MM.1S (cell line): ENCODE data around the gene IL18RAP.

Experiments used
- DNase-seq: peaks from one replicate; pipeline ENCODE4 v3.0.0-alpha.2; 2015
- H2AFZ ChIP-seq: fragments of 300-600 bp; sonication (generic); 2 replicates; pipeline ENCODE4 v1.6.0; 2016; ENCODE audit warnings: antibody characterized with exemption, low read length
- H3F3A ChIP-seq: fragments of 300-600 bp; sonication (generic); 2 replicates; pipeline ENCODE4 v1.6.1; 2016; ENCODE audit warnings: mild to moderate bottlenecking, antibody characterized with exemption, low read length, moderate library complexity, mixed read lengths; ENCODE audit not compliant: insufficient read depth
- H3K27ac ChIP-seq: fragments of 300-600 bp; sonication (generic); 2 replicates; pipeline ENCODE4 v1.5.1; 2016; ENCODE audit warnings: mild to moderate bottlenecking, low read length
- H3K27me3 ChIP-seq: fragments of 300-600 bp; sonication (generic); replicated peaks from 2 replicates; pipeline ENCODE4 v1.6.0; 2016; ENCODE audit warnings: low read length; ENCODE audit not compliant: insufficient read depth
- H3K36me3 ChIP-seq: fragments of 300-600 bp; sonication (generic); replicated peaks from 2 replicates; pipeline ENCODE4 v1.6.1; 2016; ENCODE audit warnings: mild to moderate bottlenecking, low read length, mixed read lengths; ENCODE audit not compliant: insufficient read depth
- H3K4me1 ChIP-seq: fragments of 300-600 bp; sonication (generic); 2 replicates; pipeline ENCODE4 v1.6.1; 2016; ENCODE audit warnings: low read length, mixed read lengths
- H3K4me2 ChIP-seq: fragments of 300-600 bp; sonication (generic); 2 replicates; pipeline ENCODE4 v1.6.0; 2016; ENCODE audit warnings: low read depth, low read length
- H3K4me3 ChIP-seq: fragments of 300-600 bp; sonication (generic); 2 replicates; pipeline ENCODE4 v1.5.1; 2016; ENCODE audit warnings: low read length, mixed read lengths
- H3K79me2 ChIP-seq: fragments of 300-600 bp; sonication (generic); 2 replicates; pipeline ENCODE4 v1.6.1; 2016; ENCODE audit warnings: mixed run types, low read length, mixed read lengths
- H3K9ac ChIP-seq: fragments of 300-600 bp; sonication (generic); 2 replicates; pipeline ENCODE4 v1.6.1; 2016; ENCODE audit warnings: low read length, mixed read lengths
- H3K9me2 ChIP-seq: fragments of 300-600 bp; sonication (generic); replicated peaks from 2 replicates; pipeline ENCODE4 v1.6.1; 2016; ENCODE audit warnings: mild to moderate bottlenecking, low read length, mixed read lengths; ENCODE audit not compliant: insufficient read depth
- H3K9me3 ChIP-seq: fragments of 300-600 bp; sonication (generic); replicated peaks from 2 replicates; pipeline ENCODE4 v1.6.1; 2016; ENCODE audit warnings: mild to moderate bottlenecking, low read length, mixed read lengths; ENCODE audit not compliant: insufficient read depth
- H4K20me1 ChIP-seq: fragments of 300-600 bp; sonication (generic); 2 replicates; pipeline ENCODE4 v1.6.1; 2016; ENCODE audit warnings: mild to moderate bottlenecking, low read length, moderate library complexity, mixed read lengths; ENCODE audit not compliant: insufficient read depth
- EZH2 ChIP-seq: fragments of 300-600 bp; sonication (generic); optimal IDR thresholded peaks from 2 replicates; pipeline ENCODE3; 2017; ENCODE audit warnings: low read depth, mild to moderate bottlenecking, antibody characterized with exemption, low read length, mixed read lengths
- EZH2phosphoT487 ChIP-seq: fragments of 300-600 bp; sonication (generic); IDR thresholded peaks from 2 replicates; pipeline ENCODE4 v1.6.1; 2018; ENCODE audit warnings: antibody characterized with exemption, low read length
- TF ChIP-seq, protein P1 (sequence below): fragments of 300-600 bp; sonication (generic); IDR thresholded peaks from 2 replicates; pipeline ENCODE4 v1.5.1; 2016; ENCODE audit warnings: antibody characterized with exemption, low read length, mixed read lengths

Gene IL18RAP

DNA sequence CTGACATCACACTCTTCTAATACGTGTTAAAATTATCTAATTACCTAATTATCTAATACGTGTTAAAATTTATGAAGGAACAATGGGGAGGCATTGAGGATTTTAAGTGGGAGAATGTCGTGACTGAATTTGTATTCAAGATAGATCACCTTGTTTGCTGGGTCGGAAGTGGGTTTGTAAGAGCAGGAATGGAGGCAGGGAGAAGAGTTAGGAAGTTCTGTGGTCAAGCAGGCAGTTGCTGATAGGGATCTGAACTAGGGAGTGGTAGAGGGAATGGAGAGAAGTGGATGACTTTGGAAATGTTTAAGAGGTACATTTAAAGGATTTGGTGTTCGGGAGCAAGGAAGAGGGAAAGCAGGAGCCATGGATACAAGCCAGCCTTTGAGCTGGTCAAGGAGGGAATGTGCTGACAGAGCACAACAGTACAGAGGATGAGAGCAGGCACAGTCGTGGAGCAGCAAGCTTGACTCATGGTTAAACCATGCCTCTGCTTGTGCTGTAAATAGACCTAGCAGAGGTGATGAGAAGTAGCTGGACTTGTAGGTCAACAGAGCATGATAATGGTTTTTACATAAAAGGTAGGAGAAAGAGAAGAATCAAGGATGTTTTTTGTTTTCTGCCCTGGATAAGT is 16.2 kb downstream of the IL18RAP start:
- H3K4me2 ChIP-seq, result no peak overlapping the region
- H3K4me1 ChIP-seq, result no peaks in the 10 kb centered on the region
- no peak overlapping the region for H3K4me3 ChIP-seq
- H3K9me3 ChIP-seq, result no peaks in the 10 kb centered on the region
- no peaks in the 10 kb centered on the region for H3K9me2 ChIP-seq
- H3K27me3 ChIP-seq, result no peaks in the 10 kb centered on the region
- no peak for DNase-seq
- no peaks in the 10 kb centered on the region for H3F3A ChIP-seq
- no peaks in the 10 kb centered on the region for H3K36me3 ChIP-seq
- H3K79me2 ChIP-seq, result no peaks in the 10 kb centered on the region
- TF ChIP-seq EZH2phosphoT487 (no peak), EZH2 (no peak)
- TF ChIP-seq, protein P1, sequence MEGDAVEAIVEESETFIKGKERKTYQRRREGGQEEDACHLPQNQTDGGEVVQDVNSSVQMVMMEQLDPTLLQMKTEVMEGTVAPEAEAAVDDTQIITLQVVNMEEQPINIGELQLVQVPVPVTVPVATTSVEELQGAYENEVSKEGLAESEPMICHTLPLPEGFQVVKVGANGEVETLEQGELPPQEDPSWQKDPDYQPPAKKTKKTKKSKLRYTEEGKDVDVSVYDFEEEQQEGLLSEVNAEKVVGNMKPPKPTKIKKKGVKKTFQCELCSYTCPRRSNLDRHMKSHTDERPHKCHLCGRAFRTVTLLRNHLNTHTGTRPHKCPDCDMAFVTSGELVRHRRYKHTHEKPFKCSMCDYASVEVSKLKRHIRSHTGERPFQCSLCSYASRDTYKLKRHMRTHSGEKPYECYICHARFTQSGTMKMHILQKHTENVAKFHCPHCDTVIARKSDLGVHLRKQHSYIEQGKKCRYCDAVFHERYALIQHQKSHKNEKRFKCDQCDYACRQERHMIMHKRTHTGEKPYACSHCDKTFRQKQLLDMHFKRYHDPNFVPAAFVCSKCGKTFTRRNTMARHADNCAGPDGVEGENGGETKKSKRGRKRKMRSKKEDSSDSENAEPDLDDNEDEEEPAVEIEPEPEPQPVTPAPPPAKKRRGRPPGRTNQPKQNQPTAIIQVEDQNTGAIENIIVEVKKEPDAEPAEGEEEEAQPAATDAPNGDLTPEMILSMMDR, result no peak
- H2AFZ ChIP-seq, result no peak overlapping the region
- H3K9ac ChIP-seq, result no peak overlapping the region
- no peaks in the 10 kb centered on the region for H4K20me1 ChIP-seq
- no peak overlapping the region for H3K27ac ChIP-seq

DNA sequence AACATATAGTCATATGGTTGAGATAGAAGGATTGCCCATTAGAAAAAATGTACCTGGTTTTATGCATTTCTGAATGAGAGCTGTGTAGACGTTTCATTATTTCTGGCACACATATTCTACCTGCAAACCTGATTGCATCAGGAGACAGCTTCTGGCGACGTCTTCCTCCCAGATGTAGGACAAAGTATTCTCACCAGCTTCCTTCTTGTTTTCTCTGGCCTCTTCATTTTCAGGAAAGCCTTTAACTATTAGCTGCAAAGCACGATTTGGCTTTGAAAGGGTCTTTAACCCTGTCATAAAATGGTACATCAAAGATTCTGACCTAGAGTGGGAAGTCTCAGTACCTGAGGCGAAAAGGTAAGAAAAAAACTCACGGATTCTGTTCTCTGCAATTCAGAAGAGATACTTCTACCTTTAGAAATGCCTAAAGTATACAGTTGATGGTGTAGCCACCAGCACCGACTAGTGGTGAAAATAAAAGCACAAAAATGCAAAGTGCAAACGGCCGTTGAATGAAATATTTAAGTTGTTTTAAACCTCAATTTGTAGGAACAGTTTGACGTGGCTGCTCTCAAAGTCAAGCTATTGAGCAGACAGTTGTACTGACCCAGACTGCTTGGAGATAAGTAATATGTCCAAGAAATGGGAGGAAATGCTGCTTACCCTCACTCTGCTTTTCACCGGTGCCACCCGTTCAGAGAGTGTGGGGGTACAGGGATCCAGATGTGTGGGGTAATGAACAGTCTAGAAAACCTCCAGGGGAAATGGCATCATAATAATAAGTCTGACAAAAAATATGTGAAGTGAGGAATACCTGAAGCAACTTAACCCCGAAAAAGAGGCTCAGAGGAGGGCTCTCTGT is 20.2 kb downstream of the IL18RAP start:
- H3K4me1 ChIP-seq, result no peaks in the 10 kb centered on the region
- DNase-seq, result peak; percentile 65
- no peak overlapping the region for H3K4me3 ChIP-seq
- H3K4me2 ChIP-seq, result no peak overlapping the region
- 0 out of 2 replicates have a peak overlapping the region, but pooled peaks have one; percentile 1 for H2AFZ ChIP-seq
- H3K27ac ChIP-seq, result no peak overlapping the region
- no peaks in the 10 kb centered on the region for H3K36me3 ChIP-seq
- H3K9ac ChIP-seq, result no peak overlapping the region
- H3K79me2 ChIP-seq, result no peaks in the 10 kb centered on the region
- no peaks in the 10 kb centered on the region for H3K27me3 ChIP-seq
- H4K20me1 ChIP-seq, result no peaks in the 10 kb centered on the region
- no peaks in the 10 kb centered on the region for H3F3A ChIP-seq
- no peaks in the 10 kb centered on the region for H3K9me2 ChIP-seq
- TF ChIP-seq, protein P1, result peak; percentile 69
- TF ChIP-seq EZH2phosphoT487, result no peak
- H3K9me3 ChIP-seq, result no peaks in the 10 kb centered on the region

- Histone ChIP-seq H3K4me2 (no peak overlapping the region), H3K36me3 (no peaks in the 10 kb centered on the region), H3F3A (no peaks in the 10 kb centered on the region), H3K9me3 (no peaks in the 10 kb centered on the region), H3K4me1 (no peaks in the 10 kb centered on the region), H2AFZ (no peak overlapping the region), H3K9ac (no peak overlapping the region), H3K79me2 (no peaks in the 10 kb centered on the region), H3K9me2 (no peaks in the 10 kb centered on the region), H3K4me3 (no peak overlapping the region), H3K27ac (no peak overlapping the region), H4K20me1 (no peaks in the 10 kb centered on the region), H3K27me3 (no peaks in the 10 kb centered on the region)
- DNase-seq, result no peak
- TF ChIP-seq EZH2phosphoT487 (no peak), EZH2 (no peak)
- TF ChIP-seq, protein P1, result no peak
These were observed 21.3 kb downstream of the IL18RAP start for GRCh38 chr2:102444233-102444632.
